A549 (cell line): Measurements from ENCODE around the gene PRLHR. TPM values are rescaled to one million over a fixed set of nuclear protein-coding genes. Genes with fewer than 3 reads are reported as not detected.

ENCODE experiments used
- ATAC-seq, 2 experiments: fragments of 200-7000 bp in 1 of 2; fragments of >200 bp in 1 of 2; cut with Nextera tagmentation in 1 of 2; cut with Tn5 transposase in 1 of 2; 3 replicates each; pipeline versions ENCODE4 v1.8.0 to v1.9.1; 2018 to 2020; ENCODE audit warnings: mild to moderate bottlenecking in 1 of 2, moderate library complexity in 1 of 2
- CTCF ChIA-PET: fragments of 300-600 bp; sonication (Branson Sonifier 250); formaldehyde crosslinking; extraction: SDS; loops from one replicate; lab custom pipeline; 2021; ENCODE audit warnings: antibody characterized with exemption, inconsistent platforms; lab: Yijun Ruan, JAX
- POLR2A ChIA-PET: fragments of 350-600 bp; formaldehyde crosslinking; extraction: SDS; loops from one replicate; lab custom pipeline; 2021; ENCODE audit warnings: antibody characterized with exemption, inconsistent platforms; lab: Yijun Ruan, JAX
- DNase-seq, 2 experiments: peaks; one replicate each; pipeline versions ENCODE4 v3.0.0 to v3.0.0-alpha.2; 2011 to 2016; ENCODE audit warnings: low read depth in 1 of 2, low spot score in 1 of 2
- FAIRE-seq: peaks from 2 replicates; lab custom pipeline; 2011; peaks lifted over from hg19 to GRCh38; lab: Jason Lieb, UNC
- H3K27ac ChIP-seq, 2 experiments: fragments of >200 bp; sonication (Bioruptor Twin); formaldehyde crosslinking; 3 replicates each; pipeline ENCODE4 v1.5.1; 2016 to 2017
- H3K4me1 ChIP-seq: fragments of >200 bp; sonication (Bioruptor Twin); formaldehyde crosslinking; 3 replicates; pipeline ENCODE4 v1.6.1; 2016
- H3K4me2 ChIP-seq: fragments of >200 bp; sonication (Bioruptor Twin); formaldehyde crosslinking; 3 replicates; pipeline ENCODE4 v1.6.1; 2016
- H3K4me3 ChIP-seq: fragments of >200 bp; sonication (Bioruptor Twin); formaldehyde crosslinking; 3 replicates; pipeline ENCODE4 v1.5.1; 2016
- H3K9me3 ChIP-seq: fragments of >200 bp; sonication (Bioruptor Twin); formaldehyde crosslinking; 3 replicates; pipeline ENCODE4 v1.6.1; 2016
- BHLHE40 ChIP-seq: IDR thresholded peaks from 2 replicates; pipeline ENCODE4 v1.6.1; 2012; ENCODE audit warnings: low read depth, low read length, inconsistent platforms
- CBX2 ChIP-seq: fragments of 200-600 bp; sonication (generic); IDR thresholded peaks from 2 replicates; pipeline ENCODE4 v1.6.1; 2016; ENCODE audit warnings: low read depth, mild to moderate bottlenecking, borderline replicate concordance
- EHMT2 ChIP-seq: fragments of 200-600 bp; sonication (generic); IDR thresholded peaks from 2 replicates; pipeline ENCODE4 v1.6.1; 2016; ENCODE audit warnings: antibody characterized with exemption, low read depth, mild to moderate bottlenecking, moderate library complexity
- FOSB ChIP-seq: fragments of 250-450 bp; sonication (Bioruptor Pico); IDR thresholded peaks from 2 replicates; pipeline ENCODE4 v1.5.0; 2020; ENCODE audit warnings: mild to moderate bottlenecking, moderate library complexity
- FOSL2 ChIP-seq, 2 experiments: fragments of 450-650 bp in 1 of 2; fragments of >200 bp in 1 of 2; sonication (Bioruptor Twin) in 1 of 2; formaldehyde crosslinking; IDR thresholded peaks; 2 replicates each; pipeline versions ENCODE4 v1.5.0 to v1.6.1; 2016 to 2020; ENCODE audit warnings: mild to moderate bottlenecking in 1 of 2, moderate library complexity in 1 of 2
- HEYL ChIP-seq: fragments of 250-450 bp; sonication (Bioruptor Pico); IDR thresholded peaks from 2 replicates; pipeline ENCODE4 v1.8.0; 2021; ENCODE audit warnings: mild to moderate bottlenecking, moderate library complexity
- JUN ChIP-seq, 2 experiments: fragments of >200 bp; sonication (Bioruptor Twin); formaldehyde crosslinking; IDR thresholded peaks; 2 replicates in 1 of 2; 3 replicates in 1 of 2; pipeline ENCODE4 v1.6.1; 2016 to 2017
- KDM1A ChIP-seq: fragments of 200-600 bp; sonication (generic); IDR thresholded peaks from 2 replicates; pipeline ENCODE4 v1.6.1; 2016; ENCODE audit warnings: low read depth, mild to moderate bottlenecking
- NFE2L2 ChIP-seq: fragments of 150-350 bp; conservative IDR thresholded peaks from 2 replicates; pipeline ENCODE4 v1.6.1; 2014; ENCODE audit warnings: low read length
- NPAS2 ChIP-seq: fragments of 250-450 bp; sonication (Bioruptor Pico); IDR thresholded peaks from 2 replicates; pipeline ENCODE4 v1.8.0; 2022; ENCODE audit warnings: mild to moderate bottlenecking, moderate library complexity, borderline replicate concordance
- POLR2AphosphoS2 ChIP-seq: conservative IDR thresholded peaks from 2 replicates; pipeline ENCODE4 v1.6.1; 2012; ENCODE audit warnings: low read length, improper control_type of control experiment, inconsistent platforms
- RAD21 ChIP-seq, 2 experiments: fragments of >200 bp in 1 of 2; sonication (Bioruptor Twin) in 1 of 2; formaldehyde crosslinking in 1 of 2; IDR thresholded peaks in 1 of 2; conservative IDR thresholded peaks in 1 of 2; 2 replicates in 1 of 2; 3 replicates in 1 of 2; pipeline ENCODE4 v1.6.1; 2012 to 2018; ENCODE audit warnings: inconsistent platforms in 1 of 2
- RARB ChIP-seq: fragments of 250-450 bp; sonication (Bioruptor Pico); IDR thresholded peaks from 2 replicates; pipeline ENCODE4 v1.8.0; 2021; ENCODE audit warnings: mild to moderate bottlenecking, moderate library complexity
- RFX5 ChIP-seq: fragments of 450-650 bp; IDR thresholded peaks from 2 replicates; pipeline ENCODE4 v1.7.1; 2014; ENCODE audit warnings: antibody characterized with exemption, mild to moderate bottlenecking, moderate library complexity
- SREBF2 ChIP-seq: fragments of 450-650 bp; IDR thresholded peaks from 2 replicates; pipeline ENCODE4 v1.6.1; 2014; ENCODE audit warnings: mild to moderate bottlenecking, moderate library complexity
- ZNF302 ChIP-seq: fragments of 250-450 bp; sonication (Bioruptor Pico); IDR thresholded peaks from 2 replicates; pipeline ENCODE4 v1.9.0; 2021; ENCODE audit warnings: inconsistent platforms, mild to moderate bottlenecking, moderate library complexity
- ZSCAN20 ChIP-seq: fragments of 250-450 bp; sonication (Bioruptor Pico); IDR thresholded peaks from 2 replicates; pipeline ENCODE4 v1.8.0; 2022; ENCODE audit warnings: mild to moderate bottlenecking, moderate library complexity
- WGBS: methylation state at CpG from one replicate; pipeline ENCODE4 v1.1.6; 2017; ENCODE audit errors: missing lambda C conversion rate; 5-methylcytosine and 5-hydroxymethylcytosine counted together
- polyA plus RNA-seq, 4 experiments: library from polyadenylated mRNA; depleted of rRNA in 3 of 4; stranded (reverse); fragments of >200 nt; fragmentation: RNase III in 1 of 4; extraction: RNeasy Plus Mini Kit Qiagen cat#74134 plus additional on column Dnase treatment in 1 of 4; gene quantifications; 2 replicates in 3 of 4; 3 replicates in 1 of 4; pipeline ENCODE4 v1.2.3, GENCODE V29; 2011 to 2017
- TF ChIP-seq, protein P1 (sequence below): fragments of 250-450 bp; sonication (Bioruptor Pico); IDR thresholded peaks from 2 replicates; pipeline ENCODE4 v1.5.0; 2020; ENCODE audit warnings: low read depth, mild to moderate bottlenecking, moderate library complexity
- TF ChIP-seq, protein P2 (sequence below): fragments of >200 bp; sonication (Bioruptor Twin); formaldehyde crosslinking; IDR thresholded peaks from 3 replicates; pipeline ENCODE4 v1.5.1; 2016
- TF ChIP-seq, protein P3 (sequence below): fragments of 200-600 bp; sonication (generic); IDR thresholded peaks from 2 replicates; pipeline ENCODE4 v1.6.1; 2016; ENCODE audit warnings: antibody characterized with exemption, mild to moderate bottlenecking, moderate library complexity
- TF ChIP-seq, protein P4 (sequence below): IDR thresholded peaks from 2 replicates; pipeline ENCODE4 v1.6.1; 2012; ENCODE audit warnings: low read depth, borderline replicate concordance
- TF ChIP-seq, protein P5 (sequence below): fragments of >200 bp; sonication (Bioruptor Twin); formaldehyde crosslinking; IDR thresholded peaks from 2 replicates; pipeline ENCODE4 v1.6.1; 2016

PRLHR gene
- polyA plus RNA-seq, 2 of the 4 experiments (the other 2 are of a cell fraction) = not detected

DNA sequence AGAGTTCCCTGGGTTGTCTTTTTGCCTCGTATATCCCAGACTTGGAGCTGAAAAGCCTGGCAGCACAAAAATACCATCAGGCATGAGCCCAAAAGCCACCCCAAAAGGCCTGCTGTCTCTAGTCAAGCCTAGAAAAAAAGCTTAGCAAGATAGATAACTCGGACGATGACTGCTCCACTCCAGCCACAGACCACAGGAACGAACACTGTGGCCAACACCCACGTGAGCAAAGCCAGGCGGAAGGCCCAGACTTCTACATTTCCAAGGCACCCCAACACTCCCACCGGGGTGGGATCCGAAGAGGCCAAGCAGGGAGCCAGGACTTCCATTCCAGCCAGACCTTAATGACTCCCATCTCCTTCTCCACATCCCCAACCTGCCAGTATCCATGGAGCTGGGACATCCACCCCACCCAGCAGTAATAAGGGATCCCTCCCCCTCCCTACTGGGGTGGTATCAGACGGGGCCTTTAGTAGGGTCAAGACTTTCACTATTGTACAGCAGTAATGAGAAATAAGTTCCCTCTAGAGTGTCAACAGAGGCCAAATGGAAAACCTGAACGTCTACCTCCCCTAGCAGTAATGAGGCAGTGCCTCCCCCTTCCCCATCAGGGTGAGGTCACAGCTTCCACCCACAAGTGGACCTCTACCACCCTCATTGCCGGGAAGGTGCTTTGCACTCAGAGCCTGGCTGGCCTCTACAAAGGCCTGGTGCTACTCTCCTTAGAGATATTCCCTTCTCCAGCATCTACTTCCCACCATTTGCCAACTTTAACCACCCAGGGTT lies 23.0 kb downstream of the PRLHR start:
- FAIRE-seq = no peak
- no peak for ATAC-seq
- WGBS = 43% methylated on average over 11 of the region's 11 CpGs
- Histone ChIP-seq H3K4me3 (no peak overlapping the region), H3K4me2 (no peak overlapping the region), H3K27ac (no peak overlapping the region), H3K4me1 (no peaks in the 10 kb centered on the region), H3K9me3 (no peaks in the 10 kb centered on the region)
- ChIA-PET CTCF (no interaction called here), POLR2A (no interaction called here)
- TF ChIP-seq, protein P1, sequence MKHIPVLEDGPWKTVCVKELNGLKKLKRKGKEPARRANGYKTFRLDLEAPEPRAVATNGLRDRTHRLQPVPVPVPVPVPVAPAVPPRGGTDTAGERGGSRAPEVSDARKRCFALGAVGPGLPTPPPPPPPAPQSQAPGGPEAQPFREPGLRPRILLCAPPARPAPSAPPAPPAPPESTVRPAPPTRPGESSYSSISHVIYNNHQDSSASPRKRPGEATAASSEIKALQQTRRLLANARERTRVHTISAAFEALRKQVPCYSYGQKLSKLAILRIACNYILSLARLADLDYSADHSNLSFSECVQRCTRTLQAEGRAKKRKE (CRISPR knock-in tag) = no peak
- TF ChIP-seq RFX5 (no peak), HEYL (CRISPR knock-in tag) (no peak), RARB (no peak), ZSCAN20 (CRISPR knock-in tag) (no peak), RAD21 (conservative IDR thresholded peaks at IDR 0.05 in 1 of 2, IDR thresholded peaks at IDR 0.05 in 1 of 2) (no peak), ZNF302 (no peak)
- TF ChIP-seq, protein P2, sequence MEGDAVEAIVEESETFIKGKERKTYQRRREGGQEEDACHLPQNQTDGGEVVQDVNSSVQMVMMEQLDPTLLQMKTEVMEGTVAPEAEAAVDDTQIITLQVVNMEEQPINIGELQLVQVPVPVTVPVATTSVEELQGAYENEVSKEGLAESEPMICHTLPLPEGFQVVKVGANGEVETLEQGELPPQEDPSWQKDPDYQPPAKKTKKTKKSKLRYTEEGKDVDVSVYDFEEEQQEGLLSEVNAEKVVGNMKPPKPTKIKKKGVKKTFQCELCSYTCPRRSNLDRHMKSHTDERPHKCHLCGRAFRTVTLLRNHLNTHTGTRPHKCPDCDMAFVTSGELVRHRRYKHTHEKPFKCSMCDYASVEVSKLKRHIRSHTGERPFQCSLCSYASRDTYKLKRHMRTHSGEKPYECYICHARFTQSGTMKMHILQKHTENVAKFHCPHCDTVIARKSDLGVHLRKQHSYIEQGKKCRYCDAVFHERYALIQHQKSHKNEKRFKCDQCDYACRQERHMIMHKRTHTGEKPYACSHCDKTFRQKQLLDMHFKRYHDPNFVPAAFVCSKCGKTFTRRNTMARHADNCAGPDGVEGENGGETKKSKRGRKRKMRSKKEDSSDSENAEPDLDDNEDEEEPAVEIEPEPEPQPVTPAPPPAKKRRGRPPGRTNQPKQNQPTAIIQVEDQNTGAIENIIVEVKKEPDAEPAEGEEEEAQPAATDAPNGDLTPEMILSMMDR = no peak
- TF ChIP-seq, protein P3, sequence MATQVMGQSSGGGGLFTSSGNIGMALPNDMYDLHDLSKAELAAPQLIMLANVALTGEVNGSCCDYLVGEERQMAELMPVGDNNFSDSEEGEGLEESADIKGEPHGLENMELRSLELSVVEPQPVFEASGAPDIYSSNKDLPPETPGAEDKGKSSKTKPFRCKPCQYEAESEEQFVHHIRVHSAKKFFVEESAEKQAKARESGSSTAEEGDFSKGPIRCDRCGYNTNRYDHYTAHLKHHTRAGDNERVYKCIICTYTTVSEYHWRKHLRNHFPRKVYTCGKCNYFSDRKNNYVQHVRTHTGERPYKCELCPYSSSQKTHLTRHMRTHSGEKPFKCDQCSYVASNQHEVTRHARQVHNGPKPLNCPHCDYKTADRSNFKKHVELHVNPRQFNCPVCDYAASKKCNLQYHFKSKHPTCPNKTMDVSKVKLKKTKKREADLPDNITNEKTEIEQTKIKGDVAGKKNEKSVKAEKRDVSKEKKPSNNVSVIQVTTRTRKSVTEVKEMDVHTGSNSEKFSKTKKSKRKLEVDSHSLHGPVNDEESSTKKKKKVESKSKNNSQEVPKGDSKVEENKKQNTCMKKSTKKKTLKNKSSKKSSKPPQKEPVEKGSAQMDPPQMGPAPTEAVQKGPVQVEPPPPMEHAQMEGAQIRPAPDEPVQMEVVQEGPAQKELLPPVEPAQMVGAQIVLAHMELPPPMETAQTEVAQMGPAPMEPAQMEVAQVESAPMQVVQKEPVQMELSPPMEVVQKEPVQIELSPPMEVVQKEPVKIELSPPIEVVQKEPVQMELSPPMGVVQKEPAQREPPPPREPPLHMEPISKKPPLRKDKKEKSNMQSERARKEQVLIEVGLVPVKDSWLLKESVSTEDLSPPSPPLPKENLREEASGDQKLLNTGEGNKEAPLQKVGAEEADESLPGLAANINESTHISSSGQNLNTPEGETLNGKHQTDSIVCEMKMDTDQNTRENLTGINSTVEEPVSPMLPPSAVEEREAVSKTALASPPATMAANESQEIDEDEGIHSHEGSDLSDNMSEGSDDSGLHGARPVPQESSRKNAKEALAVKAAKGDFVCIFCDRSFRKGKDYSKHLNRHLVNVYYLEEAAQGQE = no peak
- TF ChIP-seq, protein P4, sequence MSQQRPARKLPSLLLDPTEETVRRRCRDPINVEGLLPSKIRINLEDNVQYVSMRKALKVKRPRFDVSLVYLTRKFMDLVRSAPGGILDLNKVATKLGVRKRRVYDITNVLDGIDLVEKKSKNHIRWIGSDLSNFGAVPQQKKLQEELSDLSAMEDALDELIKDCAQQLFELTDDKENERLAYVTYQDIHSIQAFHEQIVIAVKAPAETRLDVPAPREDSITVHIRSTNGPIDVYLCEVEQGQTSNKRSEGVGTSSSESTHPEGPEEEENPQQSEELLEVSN = no peak
- DNase-seq = no peak

DNA sequence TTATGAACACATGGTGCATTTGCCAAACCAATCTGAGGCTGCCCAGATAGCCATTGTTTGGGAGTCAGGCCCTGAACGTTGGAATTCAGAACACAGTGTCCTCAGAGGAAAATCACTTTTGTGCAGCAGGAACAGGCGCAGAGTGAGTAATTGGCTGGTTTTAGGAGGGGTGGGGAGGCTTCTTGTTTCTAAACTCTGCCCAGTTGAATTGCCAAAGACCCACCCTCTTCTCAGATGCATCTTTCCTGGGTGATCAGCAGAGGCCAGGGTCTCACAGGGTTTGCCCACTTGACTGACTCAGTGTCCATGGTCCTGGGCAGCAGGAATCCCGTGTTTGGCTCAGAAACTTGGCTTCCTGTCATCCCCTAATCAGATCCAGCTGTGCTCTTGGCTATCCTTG lies 24.3 kb downstream of the PRLHR start:
- H3K9me3 ChIP-seq = no peaks in the 10 kb centered on the region

More for the DNA sequence above, 24.3 kb downstream of the PRLHR start:
- Histone ChIP-seq H3K4me3 (no peak overlapping the region), H3K4me1 (no peaks in the 10 kb centered on the region), H3K4me2 (no peak overlapping the region), H3K27ac (no peak overlapping the region)
- ChIA-PET POLR2A (no interaction called here), CTCF (interaction anchor here (0.9 to 4.9 kb wide), 3 partner anchors 8 to 279 kb away, joined by 3 to 44 read pairs (median 3); no protein-coding TSS in a partner anchor)
- DNase-seq (no peak), ATAC-seq (no peak), FAIRE-seq (no peak)
- TF ChIP-seq, protein P5, sequence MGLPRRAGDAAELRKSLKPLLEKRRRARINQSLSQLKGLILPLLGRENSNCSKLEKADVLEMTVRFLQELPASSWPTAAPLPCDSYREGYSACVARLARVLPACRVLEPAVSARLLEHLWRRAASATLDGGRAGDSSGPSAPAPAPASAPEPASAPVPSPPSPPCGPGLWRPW = no peak
- TF ChIP-seq RFX5 = no peak
- no peak for TF ChIP-seq RARB
- TF ChIP-seq POLR2AphosphoS2 = no peak
- TF ChIP-seq KDM1A = no peak
- no peak for TF ChIP-seq BHLHE40
- TF ChIP-seq, protein P4 = no peak
- no peak for TF ChIP-seq CBX2
- no peak for TF ChIP-seq EHMT2
- no peak for TF ChIP-seq FOSB
- no peak for TF ChIP-seq NPAS2
- TF ChIP-seq SREBF2 = no peak
- no peak for TF ChIP-seq FOSL2 (IDR thresholded peaks at IDR 0.05)
- TF ChIP-seq FOSL2 (CRISPR knock-in tag; IDR thresholded peaks at IDR 0.05) = no peak
- TF ChIP-seq JUN (IDR thresholded peaks at IDR 0.05) = no peak
- TF ChIP-seq NFE2L2 = no peak
- whole genome bisulfite sequencing = 25% methylated on average over 3 of the region's 3 CpGs
